Neural cell (in vitro differentiated cells): ENCODE measurements around the gene SACM1L.

ENCODE experiments used
- EZH2 ChIP-seq: fragments of 200-600, 300-800 bp; shearing (Covaris generic), sonication (generic); IDR thresholded peaks from 2 replicates; pipeline ENCODE4 v1.6.1; 2014; ENCODE audit warnings: antibody characterized with exemption, low read length, borderline replicate concordance, mild to moderate bottlenecking; ENCODE audit not compliant: insufficient read depth, poor library complexity, severe bottlenecking
- RAD21 ChIP-seq: fragments of 450-650 bp; conservative IDR thresholded peaks from 2 replicates; pipeline ENCODE4 v1.6.1; 2014; ENCODE audit warnings: antibody characterized with exemption, mild to moderate bottlenecking, moderate library complexity
- SMC3 ChIP-seq: fragments of 450-650 bp; conservative IDR thresholded peaks from 2 replicates; pipeline ENCODE4 v1.6.1; 2014; ENCODE audit warnings: antibody characterized with exemption, mild to moderate bottlenecking, moderate library complexity; ENCODE audit not compliant: poor library complexity
- TF ChIP-seq, protein P1 (sequence below): fragments of 450-650 bp; IDR thresholded peaks from 2 replicates; pipeline ENCODE4 v1.5.1; 2014; ENCODE audit warnings: antibody characterized with exemption, mild to moderate bottlenecking, moderate library complexity; ENCODE audit not compliant: poor library complexity, severe bottlenecking

DNA sequence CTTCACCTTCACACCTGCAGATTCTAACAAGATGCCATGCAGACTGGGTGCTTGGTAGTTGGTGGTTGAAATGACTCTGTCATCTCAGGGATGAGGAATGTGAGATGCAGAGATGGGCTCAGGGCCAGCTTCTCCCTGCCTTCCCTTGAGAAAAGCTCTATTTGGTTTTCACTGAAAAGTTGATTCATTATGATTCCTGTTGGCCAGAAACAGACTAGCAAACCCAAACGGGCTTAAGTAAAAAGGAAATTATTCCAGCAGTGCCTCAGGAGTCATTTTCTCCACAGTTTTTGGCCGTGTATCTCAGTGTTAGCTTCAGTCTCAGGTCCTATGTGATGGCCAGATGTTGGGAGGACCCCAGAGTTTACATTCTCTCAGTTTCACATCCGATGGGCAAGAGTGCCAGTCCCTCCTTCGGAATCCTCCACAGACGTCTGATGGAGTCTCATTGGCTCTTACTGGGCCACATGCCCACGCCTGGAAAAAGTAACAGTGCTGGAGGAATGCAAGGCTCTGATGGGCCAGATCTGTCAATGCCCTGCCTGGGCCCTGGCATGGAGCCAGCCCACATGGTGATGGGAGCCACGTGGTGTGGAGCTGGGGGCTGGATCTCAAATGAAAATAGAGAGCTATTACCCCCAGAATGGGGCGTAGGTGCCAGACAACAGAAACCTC, 22.3 kb upstream of the SACM1L start:
- TF ChIP-seq, protein P1, sequence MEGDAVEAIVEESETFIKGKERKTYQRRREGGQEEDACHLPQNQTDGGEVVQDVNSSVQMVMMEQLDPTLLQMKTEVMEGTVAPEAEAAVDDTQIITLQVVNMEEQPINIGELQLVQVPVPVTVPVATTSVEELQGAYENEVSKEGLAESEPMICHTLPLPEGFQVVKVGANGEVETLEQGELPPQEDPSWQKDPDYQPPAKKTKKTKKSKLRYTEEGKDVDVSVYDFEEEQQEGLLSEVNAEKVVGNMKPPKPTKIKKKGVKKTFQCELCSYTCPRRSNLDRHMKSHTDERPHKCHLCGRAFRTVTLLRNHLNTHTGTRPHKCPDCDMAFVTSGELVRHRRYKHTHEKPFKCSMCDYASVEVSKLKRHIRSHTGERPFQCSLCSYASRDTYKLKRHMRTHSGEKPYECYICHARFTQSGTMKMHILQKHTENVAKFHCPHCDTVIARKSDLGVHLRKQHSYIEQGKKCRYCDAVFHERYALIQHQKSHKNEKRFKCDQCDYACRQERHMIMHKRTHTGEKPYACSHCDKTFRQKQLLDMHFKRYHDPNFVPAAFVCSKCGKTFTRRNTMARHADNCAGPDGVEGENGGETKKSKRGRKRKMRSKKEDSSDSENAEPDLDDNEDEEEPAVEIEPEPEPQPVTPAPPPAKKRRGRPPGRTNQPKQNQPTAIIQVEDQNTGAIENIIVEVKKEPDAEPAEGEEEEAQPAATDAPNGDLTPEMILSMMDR: no peak
- TF ChIP-seq EZH2: no peak
- TF ChIP-seq SMC3: no peak
- TF ChIP-seq RAD21: no peak
